ENCODE measurements around the gene ACOX2. TPM values are rescaled to one million over a fixed set of nuclear protein-coding genes. Genes with fewer than 3 reads are reported as not detected.

Gene ACOX2
- polyA plus RNA-seq, 3 donors, result 2.4 to 2.5 (median 2.4) TPM

- Histone ChIP-seq H3K9me3 (replicated peaks in 1 of 2; ENCODE audit: control insufficient read depth in 1 of 2, insufficient read depth in 1 of 2, low read length in 2 of 2) (no peaks in the 10 kb centered on the region), H2AFZ (ENCODE audit: insufficient read depth, low read depth, low read length, poor library complexity, severe bottlenecking) (no peak overlapping the region), H3K9ac (ENCODE audit: insufficient read depth, low read length, poor library complexity, severe bottlenecking) (no peak overlapping the region), H3K27me3 (ENCODE audit: control insufficient read depth in 2 of 2, insufficient read depth in 2 of 2, low read length in 2 of 2) (peaks cover 0 to 12% of the 10 kb centered on the region in 2 donors), H3K4me1 (ENCODE audit: control insufficient read depth in 1 of 2, insufficient read depth in 2 of 2, low read length in 2 of 2) (no peaks in the 10 kb centered on the region), H3K4me3 (replicated peaks in 1 of 3; ENCODE audit: low read depth in 2 of 3, low read length in 3 of 3) (no peak overlapping the region), H3K79me2 (ENCODE audit: insufficient read depth, low read length) (no peaks in the 10 kb centered on the region), H3K36me3 (replicated peaks in 1 of 2; ENCODE audit: control insufficient read depth in 1 of 2, insufficient read depth in 2 of 2, low read length in 2 of 2) (no peaks in the 10 kb centered on the region), H4K20me1 (ENCODE audit: insufficient read depth, low read length) (no peaks in the 10 kb centered on the region), H3K27ac (ENCODE audit: low read depth in 1 of 2, low read length in 2 of 2) (no peak overlapping the region), H3K4me2 (replicated peaks; ENCODE audit: extremely low read depth, low read length, poor library complexity, severe bottlenecking) (no peak overlapping the region)
- no peak for DNase-seq
- intact Hi-C loops (cut with micrococcal nuclease), result no loop called here
- peaks cover 4% of the 10 kb centered on the region for H3K4me1 Mint-ChIP-seq
- H3K27ac Mint-ChIP-seq, result no peak overlapping the region
- no peak overlapping the region for H3K4me3 Mint-ChIP-seq
- H3K36me3 Mint-ChIP-seq, result no peaks in the 10 kb centered on the region
- WGBS (ENCODE audit: insufficient coverage), result 98% methylated on average over 4 of the region's 6 CpGs
- TF ChIP-seq, protein P1, sequence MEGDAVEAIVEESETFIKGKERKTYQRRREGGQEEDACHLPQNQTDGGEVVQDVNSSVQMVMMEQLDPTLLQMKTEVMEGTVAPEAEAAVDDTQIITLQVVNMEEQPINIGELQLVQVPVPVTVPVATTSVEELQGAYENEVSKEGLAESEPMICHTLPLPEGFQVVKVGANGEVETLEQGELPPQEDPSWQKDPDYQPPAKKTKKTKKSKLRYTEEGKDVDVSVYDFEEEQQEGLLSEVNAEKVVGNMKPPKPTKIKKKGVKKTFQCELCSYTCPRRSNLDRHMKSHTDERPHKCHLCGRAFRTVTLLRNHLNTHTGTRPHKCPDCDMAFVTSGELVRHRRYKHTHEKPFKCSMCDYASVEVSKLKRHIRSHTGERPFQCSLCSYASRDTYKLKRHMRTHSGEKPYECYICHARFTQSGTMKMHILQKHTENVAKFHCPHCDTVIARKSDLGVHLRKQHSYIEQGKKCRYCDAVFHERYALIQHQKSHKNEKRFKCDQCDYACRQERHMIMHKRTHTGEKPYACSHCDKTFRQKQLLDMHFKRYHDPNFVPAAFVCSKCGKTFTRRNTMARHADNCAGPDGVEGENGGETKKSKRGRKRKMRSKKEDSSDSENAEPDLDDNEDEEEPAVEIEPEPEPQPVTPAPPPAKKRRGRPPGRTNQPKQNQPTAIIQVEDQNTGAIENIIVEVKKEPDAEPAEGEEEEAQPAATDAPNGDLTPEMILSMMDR (IDR thresholded peaks at IDR 0.05), result no peak
- peaks cover 8 to 20% (median 11%) of the 10 kb centered on the region in 3 donors for H3K27me3 Mint-ChIP-seq (ENCODE audit: low read depth in 3 of 3)
- peaks cover 0 to 3% (median 0%) of the 10 kb centered on the region in 7 donors for H3K9me3 Mint-ChIP-seq
Measured at GRCh38 chr3:58576716-58577115, 39.7 kb upstream of the ACOX2 start.

- peaks cover 0 to 12% of the 10 kb centered on the region in 2 donors for H3K27me3 ChIP-seq (ENCODE audit: control insufficient read depth in 2 of 2, insufficient read depth in 2 of 2, low read length in 2 of 2)
- peaks cover 8 to 17% (median 11%) of the 10 kb centered on the region in 3 donors for H3K27me3 Mint-ChIP-seq (ENCODE audit: low read depth in 3 of 3)
- no peak for DNase-seq
- H3K36me3 Mint-ChIP-seq, result no peaks in the 10 kb centered on the region
- no peak overlapping the region for H2AFZ ChIP-seq (ENCODE audit: insufficient read depth, low read depth, low read length, poor library complexity, severe bottlenecking)
- 57% methylated on average over 8 of the region's 8 CpGs for WGBS (ENCODE audit: insufficient coverage)
- H3K4me1 ChIP-seq (ENCODE audit: control insufficient read depth in 1 of 2, insufficient read depth in 2 of 2, low read length in 2 of 2), result no peaks in the 10 kb centered on the region
- H3K27ac Mint-ChIP-seq, result no peak overlapping the region
- peaks cover 0 to 3% (median 0%) of the 10 kb centered on the region in 7 donors for H3K9me3 Mint-ChIP-seq
- no peak overlapping the region for H3K4me3 Mint-ChIP-seq
- intact Hi-C loops (cut with micrococcal nuclease), result no loop called here
- H3K9me3 ChIP-seq (replicated peaks in 1 of 2; ENCODE audit: control insufficient read depth in 1 of 2, insufficient read depth in 1 of 2, low read length in 2 of 2), result no peaks in the 10 kb centered on the region
- H3K27ac ChIP-seq (ENCODE audit: low read depth in 1 of 2, low read length in 2 of 2), result no peak overlapping the region
- peaks cover 4% of the 10 kb centered on the region for H3K4me1 Mint-ChIP-seq
- H3K79me2 ChIP-seq (ENCODE audit: insufficient read depth, low read length), result no peaks in the 10 kb centered on the region
- H3K36me3 ChIP-seq (replicated peaks in 1 of 2; ENCODE audit: control insufficient read depth in 1 of 2, insufficient read depth in 2 of 2, low read length in 2 of 2), result no peaks in the 10 kb centered on the region
- H3K4me3 ChIP-seq (replicated peaks in 1 of 3; ENCODE audit: low read depth in 2 of 3, low read length in 3 of 3), result no peak overlapping the region
- no peak overlapping the region for H3K4me2 ChIP-seq (replicated peaks; ENCODE audit: extremely low read depth, low read length, poor library complexity, severe bottlenecking)
- no peak overlapping the region for H3K9ac ChIP-seq (ENCODE audit: insufficient read depth, low read length, poor library complexity, severe bottlenecking)
- H4K20me1 ChIP-seq (ENCODE audit: insufficient read depth, low read length), result no peaks in the 10 kb centered on the region
- TF ChIP-seq, protein P1 (IDR thresholded peaks at IDR 0.05), result no peak
Measured at GRCh38 chr3:58575971-58576652, 39.1 kb upstream of the ACOX2 start.
